Prostate gland (tissue), 2 donors: ENCODE data around the gene C12orf56.

Experiments used
- CTCF ChIP-seq, 4 experiments: fragments of 200-600 bp in 2 of 4; fragments of 450-650 bp in 2 of 4; sonication (generic) in 2 of 4; IDR thresholded peaks; 1 replicate in 3 of 4; 2 replicates in 1 of 4; pipeline ENCODE4 v1.5.1; 2016 to 2019; ENCODE audit warnings: antibody characterized with exemption in 4 of 4, mild to moderate bottlenecking in 2 of 4, moderate library complexity in 2 of 4
- POLR2A ChIP-seq: fragments of 450-650 bp; IDR thresholded peaks from one replicate; pipeline ENCODE4 v1.6.1; 2016; ENCODE audit warnings: antibody characterized with exemption, mild to moderate bottlenecking
- POLR2AphosphoS5 ChIP-seq: sonication (generic); formaldehyde crosslinking; IDR thresholded peaks from one replicate; pipeline ENCODE4 v1.6.1; 2017; ENCODE audit warnings: antibody characterized with exemption

GRCh38 chr12:64440100-64440499 is 49.5 kb upstream of the C12orf56 start:
- no peak for TF ChIP-seq POLR2AphosphoS5
- no peak for TF ChIP-seq CTCF (IDR thresholded peaks at IDR 0.05)
- TF ChIP-seq POLR2A = no peak
